ENCODE data around the gene PITPNC1.
A peak's percentile ranks its signal among the peaks of the same experiment; 100 is the strongest.

DNA sequence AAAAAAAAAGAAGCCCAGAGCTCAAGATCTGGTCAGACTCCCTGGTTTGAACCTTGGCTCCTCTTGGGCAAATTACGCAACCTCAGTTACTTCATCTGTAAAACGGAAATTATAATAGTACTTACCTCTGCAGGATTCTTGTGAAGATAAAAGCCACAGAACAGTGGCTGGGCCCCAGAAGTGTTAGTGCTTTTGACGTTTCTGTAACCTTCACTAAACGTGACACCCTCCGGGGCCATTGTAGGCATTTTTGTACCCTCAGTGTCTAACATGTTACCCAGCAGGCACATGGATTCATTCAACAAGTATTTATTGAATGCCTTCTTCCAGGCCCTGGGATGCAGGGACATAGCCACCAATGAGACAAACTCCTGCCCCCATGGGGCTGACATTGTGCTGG, 58.0 kb downstream of the PITPNC1 start:
- TF ChIP-seq, protein P1, sequence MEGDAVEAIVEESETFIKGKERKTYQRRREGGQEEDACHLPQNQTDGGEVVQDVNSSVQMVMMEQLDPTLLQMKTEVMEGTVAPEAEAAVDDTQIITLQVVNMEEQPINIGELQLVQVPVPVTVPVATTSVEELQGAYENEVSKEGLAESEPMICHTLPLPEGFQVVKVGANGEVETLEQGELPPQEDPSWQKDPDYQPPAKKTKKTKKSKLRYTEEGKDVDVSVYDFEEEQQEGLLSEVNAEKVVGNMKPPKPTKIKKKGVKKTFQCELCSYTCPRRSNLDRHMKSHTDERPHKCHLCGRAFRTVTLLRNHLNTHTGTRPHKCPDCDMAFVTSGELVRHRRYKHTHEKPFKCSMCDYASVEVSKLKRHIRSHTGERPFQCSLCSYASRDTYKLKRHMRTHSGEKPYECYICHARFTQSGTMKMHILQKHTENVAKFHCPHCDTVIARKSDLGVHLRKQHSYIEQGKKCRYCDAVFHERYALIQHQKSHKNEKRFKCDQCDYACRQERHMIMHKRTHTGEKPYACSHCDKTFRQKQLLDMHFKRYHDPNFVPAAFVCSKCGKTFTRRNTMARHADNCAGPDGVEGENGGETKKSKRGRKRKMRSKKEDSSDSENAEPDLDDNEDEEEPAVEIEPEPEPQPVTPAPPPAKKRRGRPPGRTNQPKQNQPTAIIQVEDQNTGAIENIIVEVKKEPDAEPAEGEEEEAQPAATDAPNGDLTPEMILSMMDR (IDR thresholded peaks at IDR 0.05) = no peak
- TF ChIP-seq POLR2A (IDR thresholded peaks at IDR 0.05) = peak in 1 of 4 donors; percentile 23

All from esophagus squamous epithelium (tissue), 4 donors.